GM21528 (cell line): ENCODE measurements around the gene AIG1.
"Not testable (repeated sequence)": the region's sequence is repeated elsewhere in the genome, so short reads cannot be mapped to it uniquely, and the experiment has no call there.

Source experiments
- ATAC-seq: cut with Tn5 transposase; IDR thresholded peaks from one replicate; pipeline ENCODE4 v1.9.1; 2021; ENCODE audit warnings: mild to moderate bottlenecking, moderate library complexity; ENCODE audit not compliant: unreplicated experiment, low FRiP score

The AIG1 gene

DNA sequence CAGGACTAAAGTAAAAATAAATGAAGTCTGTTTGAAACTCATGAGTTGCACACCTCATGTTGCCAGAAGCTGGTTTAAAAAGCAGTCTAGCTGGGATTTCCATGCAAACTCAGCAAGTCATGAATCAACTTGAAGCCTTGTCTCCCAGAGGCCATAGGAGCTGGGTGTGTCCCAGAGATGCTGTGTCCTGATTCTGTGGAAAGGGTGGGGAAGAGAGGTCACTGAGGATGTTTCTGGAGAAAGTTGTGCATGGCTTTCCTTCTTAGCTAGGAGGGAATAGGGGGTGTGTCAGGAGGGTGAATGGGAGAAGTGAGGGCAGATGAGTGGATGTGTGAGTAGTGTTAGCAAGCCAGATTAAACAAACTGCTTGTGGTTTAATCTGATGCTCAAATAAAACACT, 278.5 kb downstream of the AIG1 start:
- ATAC-seq = no peak

GRCh38 chr6:143345477-143345876, 284.8 kb downstream of the AIG1 start:
- ATAC-seq = not testable (repeated sequence)

DNA sequence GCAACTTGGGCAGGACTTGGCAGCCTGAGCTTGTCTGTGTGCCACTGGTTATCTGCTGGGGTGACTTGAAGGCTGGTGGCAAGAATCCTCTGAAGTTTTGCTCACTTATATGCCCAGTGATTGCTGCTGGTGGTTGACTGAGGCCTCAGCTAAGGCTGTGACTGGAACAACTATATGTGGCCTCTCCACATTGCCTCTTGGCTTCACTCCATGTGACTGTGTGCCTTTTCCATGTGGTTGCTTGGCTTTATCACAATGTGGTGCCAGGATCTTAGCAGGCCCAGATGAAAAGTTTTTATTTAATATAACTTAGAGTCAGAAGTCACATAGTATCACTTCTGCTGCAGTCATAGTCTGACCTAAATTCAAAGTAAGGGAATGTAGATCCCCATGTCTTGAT, 285.3 kb downstream of the AIG1 start:
- ATAC-seq = no peak

DNA sequence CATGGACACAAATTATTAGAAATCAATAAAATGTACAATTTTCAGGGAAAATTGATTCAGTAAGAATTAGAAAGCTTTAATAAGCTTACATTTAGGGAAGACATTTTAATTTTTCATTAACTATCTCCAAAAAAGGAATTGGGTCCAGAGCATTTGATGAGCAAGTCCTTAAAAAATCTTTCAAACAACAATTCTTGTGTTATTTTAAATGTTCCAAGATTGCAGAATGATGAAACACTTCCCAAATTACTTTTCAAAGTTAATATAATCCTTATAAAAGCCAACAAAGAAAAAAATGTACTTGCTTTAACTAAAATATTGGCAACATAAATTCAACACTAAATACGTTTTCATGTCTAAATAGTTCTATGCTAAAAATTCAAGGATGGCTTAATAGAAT, 287.8 kb downstream of the AIG1 start:
- ATAC-seq = no peak

DNA sequence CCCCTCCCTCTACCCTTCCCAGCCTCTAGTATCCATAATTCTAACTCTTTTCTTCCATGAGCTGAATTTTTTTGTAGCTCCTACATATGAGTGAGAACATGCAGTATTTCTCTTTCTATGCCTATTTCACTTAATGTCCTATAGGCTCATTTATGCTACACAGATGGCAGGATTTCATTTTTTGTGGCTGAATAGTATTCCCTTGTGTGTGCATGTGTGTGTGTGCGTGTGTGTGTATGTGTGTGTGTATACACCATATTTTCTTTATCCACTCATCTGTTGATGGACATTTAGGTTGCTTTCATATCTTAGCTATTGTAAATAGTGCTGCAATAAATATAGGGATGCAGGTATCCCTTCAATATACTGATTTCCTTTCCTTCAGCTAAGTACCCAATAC, 288.8 kb downstream of the AIG1 start:
- no peak for ATAC-seq

DNA sequence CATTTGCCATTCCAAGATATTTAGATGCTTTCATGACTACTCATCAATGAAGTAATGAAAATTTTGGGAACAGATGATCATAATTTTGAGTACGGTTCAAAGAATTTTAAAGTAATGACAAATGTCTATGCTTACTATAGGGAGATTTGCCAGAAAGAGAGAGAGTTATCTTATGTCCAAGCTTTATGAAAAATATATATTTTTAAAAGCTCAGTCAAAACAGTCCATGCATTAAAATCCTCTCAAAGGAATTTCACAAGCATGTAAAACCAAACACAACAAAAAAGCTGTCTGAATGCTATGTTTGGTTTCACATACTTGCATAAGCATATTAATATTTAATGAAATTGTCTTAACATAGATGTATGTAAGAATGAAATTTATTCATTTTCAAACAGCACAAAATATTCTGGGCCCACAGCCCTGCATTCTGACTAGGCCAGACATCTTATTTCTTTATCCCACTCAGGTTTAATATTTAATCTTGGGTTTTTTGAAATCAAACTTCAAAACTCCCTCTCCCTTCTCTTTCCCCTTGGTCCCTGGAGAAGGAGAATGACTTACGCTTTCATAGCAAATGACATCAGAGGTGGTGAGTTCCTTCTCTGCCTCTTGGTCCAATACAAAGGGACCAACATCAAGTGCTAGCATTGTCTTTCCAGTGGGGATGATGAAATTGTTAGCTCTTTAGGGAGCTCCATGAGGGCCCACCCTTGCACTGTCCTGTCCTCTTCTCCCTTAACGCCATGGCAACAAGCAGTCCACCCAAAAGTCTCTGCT, 295.6 kb downstream of the AIG1 start:
- no peak for ATAC-seq

DNA sequence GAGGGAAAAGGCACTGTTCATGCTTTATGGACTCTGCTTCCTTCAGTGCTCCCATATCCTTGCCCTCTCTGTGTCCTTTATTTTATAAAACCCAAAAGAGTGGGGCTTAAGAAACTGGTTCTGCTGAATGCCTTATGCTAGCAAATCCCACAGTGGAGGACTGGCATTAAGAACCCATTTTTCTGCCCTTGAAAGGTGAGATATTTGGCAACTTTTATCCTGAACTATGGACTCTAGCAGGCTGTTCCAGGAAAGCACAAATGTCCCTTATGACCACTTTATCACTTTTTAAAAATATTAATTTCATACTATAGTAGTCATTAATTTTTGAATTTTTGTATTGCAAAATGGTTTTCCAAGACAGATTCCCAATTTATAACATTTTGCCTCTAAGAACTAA, 296.5 kb downstream of the AIG1 start:
- ATAC-seq = no peak

DNA sequence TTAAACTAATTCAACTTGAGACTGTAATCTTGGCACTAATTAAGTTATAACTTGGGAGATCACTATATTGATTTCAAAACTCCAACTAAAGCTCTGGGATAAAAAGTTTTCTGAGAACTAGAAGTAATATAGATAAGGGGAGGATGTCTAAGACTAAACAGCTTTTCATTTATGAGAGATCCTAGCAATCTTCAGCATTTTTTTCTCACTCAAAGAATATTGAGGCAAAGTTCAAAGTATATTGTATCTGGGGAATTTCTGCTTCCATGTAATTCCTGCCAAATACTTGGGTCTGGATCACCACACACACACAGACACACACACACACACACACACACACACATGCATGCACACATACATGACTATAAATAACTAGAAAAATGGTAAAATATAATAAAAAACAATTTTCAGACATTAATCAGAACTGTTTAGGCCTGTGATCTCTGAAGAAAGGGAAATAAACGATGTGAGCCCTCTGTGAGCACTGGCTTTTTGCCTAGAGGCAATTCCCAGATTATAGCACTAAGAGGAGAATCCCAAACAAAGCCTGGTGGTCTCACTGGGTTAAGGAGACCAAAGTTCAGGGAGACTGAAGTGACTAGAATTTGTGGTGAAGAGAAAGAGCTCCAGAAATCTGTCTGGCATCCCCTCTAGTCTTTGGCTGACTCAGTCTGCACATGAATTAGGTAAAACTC, 297.0 kb downstream of the AIG1 start:
- no peak for ATAC-seq

- no peak for ATAC-seq
Measured at GRCh38 chr6:143361536-143362191, 301.0 kb downstream of the AIG1 start.

DNA sequence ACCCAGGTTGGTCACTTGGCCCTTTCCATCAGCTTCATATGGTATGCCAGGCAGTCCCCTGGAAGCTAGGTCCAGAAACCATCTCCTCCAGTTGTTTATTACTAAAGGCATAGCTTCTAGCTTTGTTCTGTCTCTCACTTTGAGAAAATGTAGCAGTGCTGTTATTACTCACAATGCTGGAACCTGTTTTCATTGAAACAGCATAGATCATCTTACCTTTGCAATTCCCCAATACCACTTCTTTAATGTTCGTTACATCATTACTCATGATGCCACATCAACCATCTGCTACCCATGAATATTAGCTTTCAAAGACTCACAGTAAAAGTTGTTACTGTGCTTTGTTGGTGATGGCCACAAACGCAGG, 301.5 kb downstream of the AIG1 start:
- ATAC-seq = no peak

DNA sequence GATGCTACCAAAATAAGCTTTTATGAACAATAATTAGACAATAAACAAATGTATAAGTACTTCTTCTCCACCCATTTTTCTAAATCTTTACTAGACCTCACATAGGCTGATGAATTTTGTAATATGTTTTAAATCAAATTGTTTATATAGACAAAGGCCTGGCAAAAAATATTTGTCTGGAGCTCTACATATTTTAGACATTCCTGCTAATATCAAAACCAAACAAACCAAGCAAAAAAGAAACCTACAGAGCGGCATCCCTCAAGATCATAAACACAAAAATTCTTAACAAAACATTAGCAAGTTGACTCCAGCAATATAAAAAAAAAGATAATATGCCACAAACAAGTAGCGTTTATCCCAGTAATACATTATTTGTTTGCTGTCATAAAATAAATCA, 302.6 kb downstream of the AIG1 start:
- ATAC-seq = no peak

DNA sequence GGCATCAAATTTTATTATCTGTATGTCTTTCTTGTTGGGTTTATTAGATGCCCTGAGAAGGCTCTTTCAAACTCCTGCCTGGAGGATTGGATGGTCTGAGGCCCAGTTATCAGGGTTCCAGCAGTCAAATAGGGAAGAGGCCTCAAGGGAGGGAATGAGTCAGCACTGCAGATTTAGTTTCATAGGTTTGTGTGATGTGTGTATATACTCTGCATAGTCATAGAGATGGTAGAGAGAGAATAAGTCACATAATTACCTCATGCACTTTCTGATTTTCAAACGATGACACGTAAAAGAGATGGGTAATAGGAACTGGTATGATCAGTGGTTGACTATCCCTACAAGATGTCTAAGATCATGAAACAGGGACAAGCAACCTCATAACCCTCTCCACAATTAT, 307.7 kb downstream of the AIG1 start:
- peak; percentile 97 for ATAC-seq

DNA sequence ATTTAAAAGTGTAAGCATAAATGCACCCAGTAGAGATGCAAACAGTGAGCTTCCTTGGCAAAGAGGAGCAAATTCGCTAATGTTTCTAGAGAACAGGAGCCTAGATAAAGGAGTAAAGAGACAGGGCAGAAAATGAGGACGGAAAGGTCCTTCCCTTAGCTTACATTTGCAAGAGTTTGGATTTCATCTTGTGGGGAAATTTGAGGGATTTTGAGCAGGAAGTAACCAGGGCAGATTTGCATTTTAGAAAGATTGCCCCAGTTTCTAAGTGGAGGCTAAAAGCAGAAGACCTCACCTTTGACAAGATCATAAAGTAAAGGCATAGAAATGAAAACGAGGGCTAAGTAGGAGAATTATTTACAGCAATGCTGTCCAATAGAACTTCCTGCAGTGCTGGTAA, 309.3 kb downstream of the AIG1 start:
- ATAC-seq = no peak

GRCh38 chr6:143370812-143371370, 310.2 kb downstream of the AIG1 start:
- ATAC-seq = no peak

DNA sequence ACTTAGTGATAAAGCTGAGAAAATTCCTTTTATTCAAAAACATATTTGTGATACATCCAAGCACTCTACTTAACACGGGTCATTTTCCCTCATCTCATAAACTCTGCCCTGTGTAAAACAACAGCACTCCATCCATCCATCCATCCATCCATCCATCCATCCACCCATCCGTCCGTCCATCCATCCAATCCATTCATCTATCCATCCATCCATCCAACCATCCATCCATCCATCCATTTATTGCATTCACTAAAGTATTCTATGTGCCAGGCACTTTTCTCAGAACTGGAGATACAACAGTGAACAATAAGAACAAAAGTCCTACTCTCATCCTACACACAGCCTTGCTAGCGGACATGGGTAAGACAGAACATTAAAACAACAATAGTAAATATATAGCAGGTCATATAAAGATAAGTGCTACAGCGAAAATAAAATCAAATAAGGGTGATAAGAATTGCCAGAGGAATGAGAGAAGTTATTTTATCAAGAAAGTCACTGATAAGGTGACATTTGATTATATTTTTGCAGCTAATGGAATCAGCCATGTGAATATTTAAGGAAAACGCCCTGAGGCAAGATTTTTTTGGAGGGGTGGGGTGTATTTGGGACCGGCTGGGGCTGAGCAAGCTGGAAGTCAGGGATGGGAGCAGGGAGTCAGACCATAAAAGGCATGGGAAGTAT, 311.7 kb downstream of the AIG1 start:
- no peak for ATAC-seq

- ATAC-seq = no peak
Measured at GRCh38 chr6:143374014-143374413, 313.3 kb downstream of the AIG1 start.

GRCh38 chr6:143375022-143375585, 314.4 kb downstream of the AIG1 start:
- no peak for ATAC-seq

DNA sequence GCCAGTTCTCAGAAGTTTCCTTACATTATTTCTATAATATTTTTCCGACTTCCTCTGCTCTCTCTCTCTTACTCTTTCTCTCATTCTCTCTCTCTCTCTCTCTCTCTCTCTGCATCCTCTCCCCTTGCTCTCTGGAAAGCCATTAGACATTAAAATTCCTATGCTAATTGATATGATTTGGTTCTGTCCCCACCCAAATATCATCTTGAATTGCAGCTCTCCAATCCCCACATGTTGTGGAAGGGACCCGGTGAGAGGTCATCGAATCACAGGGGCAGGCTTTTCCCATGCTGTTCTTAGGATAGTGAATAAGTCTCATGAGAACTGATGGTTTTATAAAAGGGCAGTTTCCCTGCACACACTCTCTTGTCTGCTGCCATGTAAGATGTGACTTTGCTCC, 315.7 kb downstream of the AIG1 start:
- ATAC-seq = no peak

DNA sequence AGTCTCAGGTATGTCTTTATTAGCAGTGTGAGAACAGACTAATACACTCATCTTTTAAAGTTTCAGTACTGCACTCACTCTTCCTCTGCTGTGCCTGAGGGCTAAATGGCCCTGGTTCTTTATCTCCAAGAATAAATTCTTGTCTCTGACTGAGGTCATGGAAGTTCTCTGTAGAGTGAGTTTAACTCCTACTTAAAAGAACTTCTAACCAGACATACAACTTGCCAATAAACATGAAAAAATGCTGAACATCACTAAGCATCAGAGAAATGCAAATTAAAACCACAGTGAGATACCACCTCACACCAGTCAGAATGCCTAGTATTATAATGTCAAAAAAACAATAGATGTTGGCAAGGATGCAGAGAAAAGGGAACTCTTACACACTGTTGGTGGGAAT, 316.2 kb downstream of the AIG1 start:
- ATAC-seq = no peak

GRCh38 chr6:143385636-143386035, 324.9 kb downstream of the AIG1 start:
- no peak for ATAC-seq

GRCh38 chr6:143390278-143390677, 329.6 kb downstream of the AIG1 start:
- ATAC-seq = no peak
